DOHH2 (cell line): ENCODE results near the gene HAND1.

Experiments used
- H3F3A ChIP-seq: fragments of 200-600 bp; sonication (generic), shearing (Covaris generic); 2 replicates; pipeline ENCODE4 v1.6.0; 2016; ENCODE audit warnings: antibody characterized with exemption, mild to moderate bottlenecking; ENCODE audit not compliant: control insufficient read depth, insufficient read depth
- H3K27ac ChIP-seq: fragments of 200-600 bp; sonication (generic); 2 replicates; pipeline ENCODE4 v1.5.1; 2014; ENCODE audit warnings: low read depth, mild to moderate bottlenecking, low read length, moderate library complexity
- H3K27me3 ChIP-seq: fragments of 200-600 bp; sonication (generic); 2 replicates; pipeline ENCODE4 v1.6.1; 2014; ENCODE audit warnings: mild to moderate bottlenecking, low read length, mixed read lengths; ENCODE audit not compliant: control insufficient read depth
- H3K36me3 ChIP-seq: fragments of 200-600 bp; sonication (generic); 2 replicates; pipeline ENCODE4 v1.6.1; 2014; ENCODE audit warnings: mild to moderate bottlenecking, low read length, moderate library complexity, mixed read lengths; ENCODE audit not compliant: control insufficient read depth
- H3K4me1 ChIP-seq: fragments of 200-600 bp; sonication (generic); 2 replicates; pipeline ENCODE4 v1.6.1; 2014; ENCODE audit warnings: mild to moderate bottlenecking, low read length, mixed read lengths; ENCODE audit not compliant: control insufficient read depth
- H3K4me2 ChIP-seq: fragments of 200-600 bp; sonication (generic); 2 replicates; pipeline ENCODE4 v1.6.0; 2014; ENCODE audit warnings: mild to moderate bottlenecking, low read length, moderate library complexity
- H3K4me3 ChIP-seq: fragments of 200-600 bp; sonication (generic); 2 replicates; pipeline ENCODE4 v1.5.1; 2014; ENCODE audit warnings: mild to moderate bottlenecking, low read length, mixed read lengths
- H3K79me2 ChIP-seq: fragments of 200-600 bp; sonication (generic); 2 replicates; pipeline ENCODE4 v1.6.1; 2014; ENCODE audit warnings: mild to moderate bottlenecking, low read length, mixed read lengths; ENCODE audit not compliant: control insufficient read depth
- H3K9me2 ChIP-seq: fragments of 200-600 bp; sonication (generic); replicated peaks from 2 replicates; pipeline ENCODE4 v1.6.1; 2014; ENCODE audit warnings: mild to moderate bottlenecking, low read length, mixed read lengths; ENCODE audit not compliant: control insufficient read depth
- H3K9me3 ChIP-seq: fragments of 200-600 bp; sonication (generic); 2 replicates; pipeline ENCODE4 v1.6.1; 2014; ENCODE audit warnings: antibody characterized with exemption, low read length, mixed read lengths; ENCODE audit not compliant: control insufficient read depth, insufficient read depth
- H4K20me1 ChIP-seq: fragments of 200-600 bp; sonication (generic); 2 replicates; pipeline ENCODE4 v1.6.0; 2014; ENCODE audit warnings: low read depth, mild to moderate bottlenecking, antibody characterized with exemption, low read length, moderate library complexity; ENCODE audit not compliant: control insufficient read depth, insufficient read depth
- EZH2phosphoT487 ChIP-seq: fragments of 200-600 bp; sonication (generic); IDR thresholded peaks from 2 replicates; pipeline ENCODE4 v1.6.1; 2017; ENCODE audit warnings: borderline replicate concordance, mild to moderate bottlenecking, antibody characterized with exemption, low read length, moderate library complexity, mixed read lengths
- TF ChIP-seq, protein P1 (sequence below): fragments of 200-600 bp; sonication (generic); IDR thresholded peaks from one replicate; pipeline ENCODE4 v1.5.1; 2014; ENCODE audit warnings: antibody characterized with exemption, mild to moderate bottlenecking, low read depth, low read length; ENCODE audit not compliant: poor library complexity, severe bottlenecking

Gene HAND1

DNA sequence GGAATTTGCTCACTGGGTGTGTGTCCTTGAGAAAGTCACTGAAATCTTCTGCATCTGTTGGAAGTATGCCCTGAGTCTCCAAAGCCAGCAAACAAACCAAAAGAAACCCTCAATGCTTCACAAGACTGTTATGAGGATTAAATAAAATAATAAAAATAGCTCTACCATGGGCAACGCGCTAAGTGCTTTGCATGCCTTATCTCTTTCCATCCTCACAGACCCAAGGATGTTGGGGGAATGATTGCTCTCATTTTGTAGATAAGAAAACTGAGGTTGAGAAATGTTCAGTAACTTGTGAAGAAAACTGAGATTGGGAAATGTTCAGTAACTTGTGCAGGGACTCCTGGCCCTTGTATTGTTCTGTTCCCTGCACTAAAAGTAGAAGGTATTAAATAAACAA lies 7.9 kb downstream of the HAND1 start:
- Histone ChIP-seq H4K20me1 (no peaks in the 10 kb centered on the region), H3K36me3 (no peaks in the 10 kb centered on the region), H3K9me3 (no peaks in the 10 kb centered on the region), H3K4me3 (no peak overlapping the region), H3K27ac (no peak overlapping the region), H3K4me2 (no peak overlapping the region), H3K4me1 (no peaks in the 10 kb centered on the region), H3K9me2 (no peaks in the 10 kb centered on the region), H3K79me2 (no peaks in the 10 kb centered on the region), H3F3A (no peaks in the 10 kb centered on the region), H3K27me3 (peaks cover 27% of the 10 kb centered on the region)
- no peak for TF ChIP-seq EZH2phosphoT487
- TF ChIP-seq, protein P1, sequence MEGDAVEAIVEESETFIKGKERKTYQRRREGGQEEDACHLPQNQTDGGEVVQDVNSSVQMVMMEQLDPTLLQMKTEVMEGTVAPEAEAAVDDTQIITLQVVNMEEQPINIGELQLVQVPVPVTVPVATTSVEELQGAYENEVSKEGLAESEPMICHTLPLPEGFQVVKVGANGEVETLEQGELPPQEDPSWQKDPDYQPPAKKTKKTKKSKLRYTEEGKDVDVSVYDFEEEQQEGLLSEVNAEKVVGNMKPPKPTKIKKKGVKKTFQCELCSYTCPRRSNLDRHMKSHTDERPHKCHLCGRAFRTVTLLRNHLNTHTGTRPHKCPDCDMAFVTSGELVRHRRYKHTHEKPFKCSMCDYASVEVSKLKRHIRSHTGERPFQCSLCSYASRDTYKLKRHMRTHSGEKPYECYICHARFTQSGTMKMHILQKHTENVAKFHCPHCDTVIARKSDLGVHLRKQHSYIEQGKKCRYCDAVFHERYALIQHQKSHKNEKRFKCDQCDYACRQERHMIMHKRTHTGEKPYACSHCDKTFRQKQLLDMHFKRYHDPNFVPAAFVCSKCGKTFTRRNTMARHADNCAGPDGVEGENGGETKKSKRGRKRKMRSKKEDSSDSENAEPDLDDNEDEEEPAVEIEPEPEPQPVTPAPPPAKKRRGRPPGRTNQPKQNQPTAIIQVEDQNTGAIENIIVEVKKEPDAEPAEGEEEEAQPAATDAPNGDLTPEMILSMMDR = no peak

DNA sequence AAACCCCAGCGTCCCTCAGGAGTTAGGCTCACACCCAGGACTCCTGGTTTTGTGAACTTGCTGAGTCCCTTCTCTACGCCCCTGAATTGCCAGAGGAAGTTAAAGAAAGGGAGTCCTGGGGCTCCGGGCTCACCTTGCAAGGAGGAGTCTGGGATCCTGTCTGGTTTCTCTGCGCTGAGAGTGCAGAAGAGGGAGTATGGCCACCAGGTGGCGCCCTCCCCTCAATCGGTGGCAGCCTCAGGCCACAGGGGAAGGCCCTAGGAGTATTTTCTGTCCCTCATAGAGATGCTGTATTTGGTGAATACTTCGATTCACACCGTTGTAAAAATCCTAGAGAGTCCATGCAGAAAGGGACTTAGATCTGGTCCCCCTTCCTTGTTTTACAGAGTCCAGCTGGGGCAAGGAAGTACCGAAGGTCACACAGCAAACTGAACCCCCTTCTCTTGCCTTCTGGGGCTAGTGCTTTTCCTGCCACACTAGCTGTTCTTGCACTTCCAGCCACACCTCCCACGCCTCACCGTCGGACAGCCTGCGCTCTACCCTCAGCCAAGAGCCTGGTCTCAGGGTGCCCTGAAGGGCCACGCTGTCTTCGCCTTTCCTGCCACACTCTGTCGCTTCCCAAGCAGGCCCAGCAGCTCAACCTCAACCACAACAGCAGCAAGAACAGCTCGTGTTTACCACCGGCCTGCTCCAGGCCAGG lies 10.2 kb downstream of the HAND1 start:
- Histone ChIP-seq H3K36me3 (no peaks in the 10 kb centered on the region), H3K79me2 (no peaks in the 10 kb centered on the region), H4K20me1 (no peaks in the 10 kb centered on the region), H3K9me2 (no peaks in the 10 kb centered on the region), H3K9me3 (no peaks in the 10 kb centered on the region), H3K27me3 (peaks cover 21% of the 10 kb centered on the region), H3K4me3 (no peak overlapping the region), H3F3A (no peaks in the 10 kb centered on the region), H3K27ac (no peak overlapping the region), H3K4me2 (no peak overlapping the region), H3K4me1 (no peaks in the 10 kb centered on the region)
- TF ChIP-seq, protein P1 = peak; percentile 90
- no peak for TF ChIP-seq EZH2phosphoT487

DNA sequence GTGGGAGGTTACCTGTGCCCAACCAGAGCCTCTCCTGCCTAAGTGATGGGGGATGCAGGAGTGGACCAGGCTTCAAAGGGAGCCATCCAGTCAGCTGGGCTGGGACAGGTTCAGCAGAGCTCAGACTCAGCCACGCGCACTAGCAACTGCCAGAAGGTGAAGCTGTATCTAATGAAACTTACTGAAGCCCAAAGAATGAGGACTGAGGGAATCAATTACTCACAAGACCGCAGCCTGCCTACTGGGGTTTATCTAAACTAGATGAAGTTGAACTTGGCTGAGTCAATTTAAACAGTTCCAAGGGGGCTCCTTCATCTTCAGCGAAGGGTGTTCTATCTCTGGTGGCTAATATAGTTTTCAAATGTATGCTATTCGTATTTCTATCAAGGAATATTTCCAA lies 11.4 kb downstream of the HAND1 start:
- Histone ChIP-seq H4K20me1 (no peaks in the 10 kb centered on the region), H3K9me2 (no peaks in the 10 kb centered on the region)

More for the DNA sequence above, 11.4 kb downstream of the HAND1 start:
- no peak overlapping the region for H3K27ac ChIP-seq
- no peaks in the 10 kb centered on the region for H3K9me3 ChIP-seq
- no peak overlapping the region for H3K4me3 ChIP-seq
- H3F3A ChIP-seq = no peaks in the 10 kb centered on the region
- no peaks in the 10 kb centered on the region for H3K4me1 ChIP-seq
- no peak overlapping the region for H3K4me2 ChIP-seq
- H3K79me2 ChIP-seq = no peaks in the 10 kb centered on the region
- TF ChIP-seq, protein P1 = no peak
- no peak for TF ChIP-seq EZH2phosphoT487
- peaks cover 19% of the 10 kb centered on the region for H3K27me3 ChIP-seq
- no peaks in the 10 kb centered on the region for H3K36me3 ChIP-seq
